Esophagus mucosa (tissue), 1 donor: ENCODE results near the gene STAMBPL1. TPM values are rescaled to one million over a fixed set of nuclear protein-coding genes. Genes with fewer than 3 reads are reported as not detected.
A peak's percentile ranks its signal among the peaks of the same experiment; 100 is the strongest.
"Not testable (repeated sequence)": the region's sequence is repeated elsewhere in the genome, so short reads cannot be mapped to it uniquely, and the experiment has no call there.

Experiments
- ATAC-seq: fragments of 200-7000 bp; cut with Tn5 transposase; one replicate; pipeline ENCODE4 v1.9.1; 2020
- total RNA-seq: library from RNA; stranded (reverse); gene quantifications from one replicate; pipeline ENCODE4 v1.2.4, GENCODE V29; 2023
- donor health status: DM: yes; HTN: yes; CAD: no.

The STAMBPL1 gene
- total RNA-seq, 1 donor from 2014 or later = 2.5 TPM

- peak; percentile 98 for ATAC-seq
Measured at GRCh38 chr10:88858491-88858890, 21.6 kb upstream of the STAMBPL1 start.

- no peak for ATAC-seq
Measured at GRCh38 chr10:88861036-88861435, 19.0 kb upstream of the STAMBPL1 start.

GRCh38 chr10:88865281-88865876, 14.7 kb upstream of the STAMBPL1 start:
- peak; percentile 55 for ATAC-seq

GRCh38 chr10:88866454-88866853, 13.6 kb upstream of the STAMBPL1 start:
- ATAC-seq = peak; percentile 96

GRCh38 chr10:88870089-88870488, 10.0 kb upstream of the STAMBPL1 start:
- no peak for ATAC-seq

GRCh38 chr10:88873757-88874156, 6.3 kb upstream of the STAMBPL1 start:
- no peak for ATAC-seq

GRCh38 chr10:88874281-88874680, 5.8 kb upstream of the STAMBPL1 start:
- ATAC-seq = no peak

- ATAC-seq = no peak
Measured at GRCh38 chr10:88875081-88875480, 5.0 kb upstream of the STAMBPL1 start.

- ATAC-seq = no peak
Measured at GRCh38 chr10:88877298-88877697, 2.7 kb upstream of the STAMBPL1 start.

GRCh38 chr10:88880282-88881076, 434 bp downstream of the STAMBPL1 start:
- peak; percentile 90 for ATAC-seq

- ATAC-seq = no peak
Measured at GRCh38 chr10:88881320-88881719, 1.3 kb downstream of the STAMBPL1 start.

GRCh38 chr10:88881922-88882645, 2.0 kb downstream of the STAMBPL1 start:
- no peak for ATAC-seq

- not testable (repeated sequence) for ATAC-seq
Measured at GRCh38 chr10:88882646-88883447, 2.8 kb downstream of the STAMBPL1 start.

GRCh38 chr10:88883448-88883809, 3.4 kb downstream of the STAMBPL1 start:
- ATAC-seq = no peak

GRCh38 chr10:88886557-88886956, 6.5 kb downstream of the STAMBPL1 start:
- ATAC-seq = no peak

- no peak for ATAC-seq
Measured at GRCh38 chr10:88888810-88889445, 8.9 kb downstream of the STAMBPL1 start.

- ATAC-seq = no peak
Measured at GRCh38 chr10:88889559-88890337, 9.7 kb downstream of the STAMBPL1 start.

GRCh38 chr10:88890681-88891381, 10.8 kb downstream of the STAMBPL1 start:
- no peak for ATAC-seq

GRCh38 chr10:88892222-88892967, 12.3 kb downstream of the STAMBPL1 start:
- ATAC-seq = no peak

- ATAC-seq = no peak
Measured at GRCh38 chr10:88893611-88894010, 13.6 kb downstream of the STAMBPL1 start.
